Ammon's horn (tissue), 1 donor: ENCODE results near the gene IGF2BP2.
"Not testable (repeated sequence)": the region's sequence is repeated elsewhere in the genome, so short reads cannot be mapped to it uniquely, and the experiment has no call there.

Experiments used
- DNase-seq: peaks from one replicate; pipeline ENCODE4 v3.0.0-alpha.2; 2016; ENCODE audit warnings: low spot score

The IGF2BP2 gene

GRCh38 chr3:185798831-185799110, 26.1 kb downstream of the IGF2BP2 start:
- DNase-seq, result not testable (repeated sequence)

GRCh38 chr3:185797993-185798830, 26.6 kb downstream of the IGF2BP2 start:
- DNase-seq, result no peak

- no peak for DNase-seq
These were observed 27.5 kb downstream of the IGF2BP2 start for GRCh38 chr3:185797108-185797881.

GRCh38 chr3:185796431-185797107, 28.3 kb downstream of the IGF2BP2 start:
- DNase-seq, result no peak

- no peak for DNase-seq
These were observed 31.5 kb downstream of the IGF2BP2 start for GRCh38 chr3:185793381-185793780.

GRCh38 chr3:185792955-185793354, 31.9 kb downstream of the IGF2BP2 start:
- no peak for DNase-seq

GRCh38 chr3:185789891-185790830, 34.7 kb downstream of the IGF2BP2 start:
- DNase-seq, result no peak

GRCh38 chr3:185789134-185789533, 35.7 kb downstream of the IGF2BP2 start:
- no peak for DNase-seq

- no peak for DNase-seq
These were observed 36.5 kb downstream of the IGF2BP2 start for GRCh38 chr3:185788292-185788691.

GRCh38 chr3:185786956-185787877, 37.6 kb downstream of the IGF2BP2 start:
- no peak for DNase-seq

GRCh38 chr3:185786258-185786657, 38.6 kb downstream of the IGF2BP2 start:
- not testable (repeated sequence) for DNase-seq

GRCh38 chr3:185784317-185784716, 40.5 kb downstream of the IGF2BP2 start:
- no peak for DNase-seq

- DNase-seq, result no peak
These were observed 43.1 kb downstream of the IGF2BP2 start for GRCh38 chr3:185781759-185782158.

- DNase-seq, result no peak
These were observed 45.4 kb downstream of the IGF2BP2 start for GRCh38 chr3:185779461-185779860.

GRCh38 chr3:185778821-185779220, 46.0 kb downstream of the IGF2BP2 start:
- no peak for DNase-seq

- no peak for DNase-seq
These were observed 46.7 kb downstream of the IGF2BP2 start for GRCh38 chr3:185778094-185778493.

- no peak for DNase-seq
These were observed 54.7 kb downstream of the IGF2BP2 start for GRCh38 chr3:185770109-185770508.

- peak; percentile 36 for DNase-seq
These were observed 56.3 kb downstream of the IGF2BP2 start for GRCh38 chr3:185768578-185768982.

- no peak for DNase-seq
These were observed 57.7 kb downstream of the IGF2BP2 start for GRCh38 chr3:185767002-185767688.
